ENCODE results near the gene PSMB7.

- no peak for TF ChIP-seq POLR2A (IDR thresholded peaks at IDR 0.05)
- no peak for TF ChIP-seq CTCF (IDR thresholded peaks at IDR 0.05)
Measured at GRCh38 chr9:124333203-124333579, 82.1 kb downstream of the PSMB7 start.
